KMS-11 (cell line): ENCODE results near the gene EIF5AL1.

Source experiments
- H2AFZ ChIP-seq: fragments of 200-600 bp; sonication (generic); 2 replicates; pipeline ENCODE4 v1.6.1; 2016; ENCODE audit warnings: antibody characterized with exemption, mixed run types, low read depth
- H3K27ac ChIP-seq: fragments of 200-600 bp; sonication (generic); 2 replicates; pipeline ENCODE4 v1.6.1; 2016; ENCODE audit warnings: mild to moderate bottlenecking, mixed run types
- H3K27me3 ChIP-seq: fragments of 200-600 bp; sonication (generic); 2 replicates; pipeline ENCODE4 v1.6.1; 2017; ENCODE audit warnings: mild to moderate bottlenecking, low read depth, mixed run types, moderate library complexity; ENCODE audit not compliant: insufficient read depth
- H3K36me3 ChIP-seq: fragments of 200-600 bp; sonication (generic); 2 replicates; pipeline ENCODE4 v1.6.1; 2017; ENCODE audit warnings: mild to moderate bottlenecking, mixed run types; ENCODE audit not compliant: insufficient read depth
- H3K4me1 ChIP-seq: fragments of 200-600 bp; sonication (generic); 2 replicates; pipeline ENCODE4 v1.6.1; 2016; ENCODE audit warnings: mild to moderate bottlenecking, low read depth, mixed run types; ENCODE audit not compliant: poor library complexity, severe bottlenecking
- H3K4me2 ChIP-seq: fragments of 200-600 bp; sonication (generic); 2 replicates; pipeline ENCODE4 v1.7.0; 2016; ENCODE audit warnings: mild to moderate bottlenecking, mixed run types
- H3K4me3 ChIP-seq: fragments of 200-600 bp; sonication (generic); IDR thresholded peaks from 2 replicates; pipeline ENCODE4 v1.6.1; 2017; ENCODE audit warnings: low read depth, low read length, mixed read lengths; ENCODE audit not compliant: insufficient read depth
- H3K79me2 ChIP-seq: fragments of 200-600 bp; sonication (generic); 2 replicates; pipeline ENCODE4 v1.6.1; 2016; ENCODE audit warnings: low read depth, mixed run types; ENCODE audit not compliant: insufficient read depth
- H3K9ac ChIP-seq: fragments of 200-600 bp; sonication (generic); 2 replicates; pipeline ENCODE4 v1.6.1; 2016; ENCODE audit warnings: mild to moderate bottlenecking, mixed run types
- H4K20me1 ChIP-seq: fragments of 200-600 bp; sonication (generic); 2 replicates; pipeline ENCODE4 v1.6.1; 2016; ENCODE audit warnings: mild to moderate bottlenecking, mixed run types; ENCODE audit not compliant: insufficient read depth
- CTCF ChIP-seq: fragments of 200-600 bp; sonication (generic); conservative IDR thresholded peaks from 2 replicates; pipeline ENCODE4 v1.6.1; 2017; ENCODE audit warnings: low read depth, mild to moderate bottlenecking, antibody characterized with exemption, low read length, moderate library complexity, mixed read lengths

EIF5AL1 gene

DNA sequence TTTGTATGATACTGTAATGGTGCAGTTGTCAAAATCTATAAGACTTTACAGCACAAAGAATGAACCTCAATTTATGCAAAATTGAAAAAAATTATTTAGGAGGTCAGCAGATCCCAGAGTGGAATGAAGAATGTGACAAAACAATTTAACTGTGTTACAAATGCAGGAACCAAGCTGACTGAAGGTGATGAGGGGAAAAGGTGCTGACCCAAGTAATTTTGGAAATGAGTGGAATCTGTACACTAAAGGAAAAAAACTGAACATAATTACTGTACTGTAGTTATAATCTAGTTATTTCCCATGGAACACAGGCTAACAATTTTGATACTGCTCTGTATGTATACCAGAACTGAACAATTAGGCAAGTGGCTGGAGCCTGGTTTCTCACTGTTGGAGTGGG, 35.7 kb upstream of the EIF5AL1 start:
- Histone ChIP-seq H3K36me3 (no peaks in the 10 kb centered on the region; the same call in 1 of the 2 replicates), H3K9ac (no peak overlapping the region), H2AFZ (no peak overlapping the region), H3K27me3 (no peaks in the 10 kb centered on the region), H3K4me1 (no peaks in the 10 kb centered on the region), H3K79me2 (no peaks in the 10 kb centered on the region), H3K4me2 (no peak overlapping the region), H3K27ac (no peak overlapping the region), H3K4me3 (no peak overlapping the region), H4K20me1 (no peaks in the 10 kb centered on the region)
- no peak for TF ChIP-seq CTCF

GRCh38 chr10:79477456-79477855, 34.9 kb upstream of the EIF5AL1 start:
- no peak overlapping the region for H3K9ac ChIP-seq
- TF ChIP-seq CTCF: no peak
- no peak overlapping the region for H3K27ac ChIP-seq
- H3K36me3 ChIP-seq: no peaks in the 10 kb centered on the region; the same call in 1 of the 2 replicates
- no peaks in the 10 kb centered on the region for H3K79me2 ChIP-seq
- H3K4me1 ChIP-seq: no peaks in the 10 kb centered on the region
- no peak overlapping the region for H2AFZ ChIP-seq
- H4K20me1 ChIP-seq: no peaks in the 10 kb centered on the region
- no peak overlapping the region for H3K4me3 ChIP-seq
- no peaks in the 10 kb centered on the region for H3K27me3 ChIP-seq
- no peak overlapping the region for H3K4me2 ChIP-seq

- H3K4me1 ChIP-seq: no peaks in the 10 kb centered on the region
- no peak overlapping the region for H3K27ac ChIP-seq
- no peaks in the 10 kb centered on the region; the same call in 1 of the 2 replicates for H3K36me3 ChIP-seq
- no peaks in the 10 kb centered on the region for H3K79me2 ChIP-seq
- H3K4me3 ChIP-seq: no peak overlapping the region
- TF ChIP-seq CTCF: no peak
- no peak overlapping the region for H3K4me2 ChIP-seq
- no peak overlapping the region for H3K9ac ChIP-seq
- H4K20me1 ChIP-seq: no peaks in the 10 kb centered on the region
- H3K27me3 ChIP-seq: no peaks in the 10 kb centered on the region
- no peak overlapping the region for H2AFZ ChIP-seq
These were observed 32.9 kb upstream of the EIF5AL1 start for GRCh38 chr10:79479283-79479909.

DNA sequence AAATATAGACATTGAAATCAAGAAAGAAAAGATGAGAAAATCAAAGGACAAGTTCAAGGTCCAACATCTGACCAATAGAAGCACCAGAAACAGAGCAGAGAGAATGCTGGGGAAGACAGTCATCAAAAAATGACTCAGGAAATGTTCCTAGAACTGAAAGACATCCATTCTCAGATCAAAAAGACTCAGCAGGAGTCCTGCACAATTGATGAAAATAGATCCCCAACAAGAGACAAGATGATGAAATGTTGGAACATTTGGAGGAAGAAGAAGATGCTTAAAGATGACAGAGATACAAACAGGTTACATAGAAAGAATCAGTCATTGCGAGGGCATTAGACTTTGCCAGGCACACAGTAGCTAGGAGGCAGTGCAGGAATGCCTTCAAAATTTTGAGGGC, 30.0 kb upstream of the EIF5AL1 start:
- H3K4me2 ChIP-seq: no peak overlapping the region
- no peak overlapping the region for H3K4me3 ChIP-seq
- no peak for TF ChIP-seq CTCF
- H2AFZ ChIP-seq: no peak overlapping the region
- H3K27me3 ChIP-seq: no peaks in the 10 kb centered on the region
- H3K4me1 ChIP-seq: no peaks in the 10 kb centered on the region
- no peak overlapping the region for H3K27ac ChIP-seq
- no peak overlapping the region for H3K9ac ChIP-seq
- H4K20me1 ChIP-seq: no peaks in the 10 kb centered on the region
- H3K36me3 ChIP-seq: no peaks in the 10 kb centered on the region; the same call in 1 of the 2 replicates
- no peaks in the 10 kb centered on the region for H3K79me2 ChIP-seq
